GM21576 (cell line): ENCODE data around the gene FRG1.
A peak's percentile ranks its signal among the peaks of the same experiment; 100 is the strongest.
"Not testable (repeated sequence)": the region's sequence is repeated elsewhere in the genome, so short reads cannot be mapped to it uniquely, and the experiment has no call there.

Experiments used
- ATAC-seq: cut with Tn5 transposase; IDR thresholded peaks from one replicate; pipeline ENCODE4 v1.9.1; 2021; ENCODE audit warnings: mild to moderate bottlenecking, moderate library complexity; ENCODE audit not compliant: unreplicated experiment

Gene FRG1

DNA sequence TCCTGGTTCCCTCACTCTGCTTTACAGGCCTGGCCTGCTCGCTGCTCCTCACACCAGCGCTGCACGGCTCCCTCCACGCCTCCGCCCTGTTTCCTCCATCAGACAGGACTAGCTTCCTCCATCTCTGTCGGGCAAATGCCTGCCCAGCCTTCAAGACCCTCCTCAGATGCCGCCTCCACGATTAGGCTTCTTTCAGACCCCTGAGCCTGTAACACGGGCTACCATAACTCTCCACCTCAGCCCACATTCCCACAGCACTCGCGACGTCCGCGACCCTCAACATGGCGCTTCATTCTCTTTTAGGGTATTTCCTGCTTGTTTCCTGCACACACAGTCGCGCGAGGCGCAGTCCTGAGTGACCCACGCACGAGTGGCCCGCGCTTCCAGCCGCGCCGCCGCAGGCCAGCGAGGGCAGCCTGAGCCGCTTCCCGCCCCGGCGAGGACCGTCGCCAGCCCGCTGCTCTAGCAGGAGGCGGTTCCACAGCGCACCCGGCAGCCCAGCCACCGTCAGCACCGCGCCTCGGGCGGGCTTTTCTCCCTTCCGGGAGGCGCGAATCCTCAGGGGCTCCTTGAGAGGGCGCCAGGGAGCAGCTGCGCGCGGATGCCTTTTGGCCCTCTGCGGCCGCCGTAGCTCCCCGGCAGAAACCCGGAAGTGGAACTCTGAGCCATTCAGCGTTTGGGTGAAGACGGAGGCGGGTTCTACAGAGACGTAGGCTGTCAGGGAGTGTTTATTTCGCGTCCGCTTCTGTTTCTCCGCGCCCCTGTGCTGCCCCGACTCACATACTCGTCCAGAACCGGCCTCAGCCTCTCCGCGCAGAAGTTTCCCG is at the start of gene FRG1:
FRG1 (plus strand) TSS at position 695 of the 827 bp plus-strand sequence. CDS start 138 bp downstream, outside the sequence.
- ATAC-seq: peak; percentile 99

GRCh38 chr4:189897667-189898066 is 43.0 kb upstream of the FRG1 start:
- ATAC-seq: no peak

DNA sequence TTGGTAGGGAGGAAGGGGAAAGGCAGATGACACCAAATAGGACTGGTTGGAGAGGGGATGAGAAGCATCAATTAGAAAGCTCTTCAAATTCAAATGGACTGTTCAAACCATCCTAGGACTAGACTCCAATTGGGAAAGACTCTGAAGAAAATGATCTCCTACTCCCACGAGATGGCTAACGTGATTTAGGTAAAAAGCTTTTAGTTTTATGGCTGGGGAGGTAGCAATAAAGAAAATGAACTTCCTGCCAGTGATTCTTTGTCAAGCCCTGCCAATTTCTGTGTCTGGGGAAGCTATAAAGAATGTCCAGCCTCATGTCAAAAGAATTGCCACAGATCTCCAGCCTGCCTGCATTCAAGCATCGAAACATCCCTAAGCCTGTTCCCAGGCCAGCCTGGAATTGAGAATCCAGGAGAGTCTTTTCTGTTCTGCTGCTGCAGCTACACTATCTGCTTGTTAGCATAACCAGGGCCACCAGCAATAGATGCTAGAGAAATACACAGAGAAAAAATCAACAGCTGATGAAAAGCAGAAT is 41.1 kb upstream of the FRG1 start:
- ATAC-seq: not testable (repeated sequence)

DNA sequence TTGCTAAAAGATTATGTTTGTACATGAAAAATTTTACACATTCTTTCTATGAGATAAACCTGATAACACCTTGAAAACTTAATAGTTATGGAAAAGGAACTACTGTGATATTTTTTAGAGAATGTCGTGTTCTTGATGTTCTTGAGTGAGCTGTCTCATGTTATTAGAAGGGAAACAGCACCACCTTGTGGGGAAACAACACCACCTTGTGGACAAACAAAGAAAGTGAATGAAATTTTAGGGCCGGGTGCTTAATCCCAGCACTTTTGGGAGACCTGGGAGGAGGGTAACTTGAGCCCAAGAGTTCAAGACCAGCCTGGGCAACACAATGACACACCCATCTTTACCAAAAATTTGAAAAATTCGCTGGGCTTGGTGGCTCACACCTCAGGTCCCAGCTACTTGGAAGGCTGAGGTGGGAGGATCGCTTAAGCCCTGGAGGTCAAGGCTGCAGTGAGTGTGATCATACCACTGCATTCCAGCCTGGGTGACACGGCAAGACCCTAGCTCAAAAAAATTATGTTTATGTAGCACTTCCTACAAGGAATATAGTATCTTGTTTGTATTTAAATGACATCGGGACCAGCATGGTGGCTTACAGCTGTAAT is 36.1 kb upstream of the FRG1 start:
- ATAC-seq: peak; percentile 80

DNA sequence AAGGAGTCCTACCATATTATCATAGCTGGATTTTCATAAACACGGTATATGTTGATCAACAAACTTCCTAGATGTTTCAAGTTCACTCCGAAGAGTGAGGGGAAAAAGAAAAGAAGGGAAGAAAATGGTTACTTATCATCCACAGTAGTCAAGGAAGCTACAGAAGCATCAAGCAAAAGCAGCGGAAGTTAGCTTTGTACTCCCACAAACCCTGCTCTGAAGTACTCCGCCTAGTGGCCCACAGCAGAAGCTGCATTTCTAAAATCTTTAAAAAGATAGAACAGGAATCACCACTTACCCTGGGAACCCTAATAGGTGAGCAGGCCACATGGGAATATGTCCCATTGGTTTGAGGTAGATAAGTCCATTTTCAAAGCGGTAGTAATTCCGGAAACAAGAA is 28.5 kb upstream of the FRG1 start:
- ATAC-seq: no peak

- no peak for ATAC-seq
Observed at GRCh38 chr4:189917161-189917891, 23.3 kb upstream of the FRG1 start.

GRCh38 chr4:189921058-189921457 is 19.6 kb upstream of the FRG1 start:
- ATAC-seq: no peak

DNA sequence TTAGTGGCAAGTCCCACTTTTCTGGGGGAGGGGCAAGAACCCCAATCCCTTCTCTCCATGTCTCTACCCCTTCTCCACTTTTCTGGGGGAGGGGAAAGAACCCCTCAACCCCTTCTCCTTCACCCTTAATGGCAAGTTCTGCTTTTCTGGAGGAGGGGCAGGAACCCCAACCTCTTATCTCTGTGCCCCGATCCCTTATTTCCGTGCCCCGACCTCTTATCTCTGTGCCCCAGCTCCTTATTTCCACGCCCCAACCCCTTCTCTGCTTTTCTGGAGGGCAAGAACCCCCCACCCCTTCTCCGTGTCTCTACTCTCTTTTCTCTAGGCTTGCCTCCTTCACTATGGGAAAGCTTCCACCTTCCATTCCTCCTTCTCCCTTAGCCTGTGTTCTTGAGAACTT is 13.9 kb upstream of the FRG1 start:
- not testable (repeated sequence) for ATAC-seq

GRCh38 chr4:189941005-189941450 is 356 bp downstream of the FRG1 start:
- ATAC-seq: peak; percentile 41

- not testable (repeated sequence) for ATAC-seq
Observed at GRCh38 chr4:189942412-189942811, 1.7 kb downstream of the FRG1 start.

DNA sequence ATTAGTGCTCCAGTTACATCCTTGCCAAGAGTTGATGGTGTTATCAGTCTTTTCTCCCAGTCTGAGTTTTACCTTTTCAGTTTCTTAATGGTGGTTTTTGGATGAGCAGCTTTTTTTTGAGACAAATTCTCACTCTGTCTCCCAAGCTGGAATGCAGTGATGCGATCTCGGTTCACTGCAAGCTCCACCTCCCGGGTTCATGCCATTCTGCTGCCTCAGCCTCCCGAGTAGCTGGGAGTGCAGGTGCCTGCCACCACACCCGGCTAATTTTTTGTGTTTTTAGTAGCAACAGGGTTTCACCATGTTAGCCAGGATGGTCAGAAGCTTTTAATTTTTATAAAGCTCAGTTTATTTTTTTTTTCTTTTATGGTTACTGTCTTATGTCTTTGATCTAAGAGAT is 3.4 kb downstream of the FRG1 start:
- not testable (repeated sequence) for ATAC-seq

GRCh38 chr4:189946906-189947305 is 6.2 kb downstream of the FRG1 start:
- not testable (repeated sequence) for ATAC-seq

DNA sequence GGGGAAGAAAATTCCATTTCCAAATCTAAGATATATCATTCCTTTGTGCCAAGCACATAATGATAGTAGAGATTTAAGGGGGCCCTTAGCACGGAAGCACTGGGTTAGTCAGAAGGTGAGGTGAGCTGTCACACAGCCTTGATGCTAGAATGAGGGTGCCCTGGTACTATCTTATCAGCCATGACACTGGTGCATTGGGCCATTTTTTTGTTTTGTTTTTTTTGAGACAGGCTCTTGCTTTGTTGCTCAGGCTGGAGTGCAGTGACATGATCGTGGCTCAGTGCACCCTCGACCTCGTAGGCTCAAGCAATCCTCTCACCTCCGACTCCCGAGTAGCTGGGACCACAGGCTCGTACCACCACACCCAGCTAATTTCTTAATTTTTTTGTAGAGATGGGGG is 7.8 kb downstream of the FRG1 start:
- ATAC-seq: not testable (repeated sequence)

DNA sequence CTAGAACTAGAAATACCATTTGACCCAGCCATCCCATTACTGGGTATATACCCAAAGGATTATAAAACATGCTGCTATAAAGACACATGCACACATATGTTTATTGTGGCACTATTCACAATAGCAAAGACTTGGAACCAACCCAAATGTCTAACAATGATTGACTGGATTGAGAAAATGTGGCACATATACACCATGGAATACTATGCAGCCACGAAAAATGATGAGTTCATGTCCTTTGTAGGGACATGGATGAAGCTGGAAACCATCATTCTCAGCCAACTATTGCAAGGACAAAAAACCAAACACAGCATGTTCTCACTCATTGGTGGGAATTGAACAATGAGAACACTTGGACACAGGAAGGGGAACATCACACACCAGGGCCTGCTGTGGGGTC is 28.6 kb downstream of the FRG1 start:
- not testable (repeated sequence) for ATAC-seq

DNA sequence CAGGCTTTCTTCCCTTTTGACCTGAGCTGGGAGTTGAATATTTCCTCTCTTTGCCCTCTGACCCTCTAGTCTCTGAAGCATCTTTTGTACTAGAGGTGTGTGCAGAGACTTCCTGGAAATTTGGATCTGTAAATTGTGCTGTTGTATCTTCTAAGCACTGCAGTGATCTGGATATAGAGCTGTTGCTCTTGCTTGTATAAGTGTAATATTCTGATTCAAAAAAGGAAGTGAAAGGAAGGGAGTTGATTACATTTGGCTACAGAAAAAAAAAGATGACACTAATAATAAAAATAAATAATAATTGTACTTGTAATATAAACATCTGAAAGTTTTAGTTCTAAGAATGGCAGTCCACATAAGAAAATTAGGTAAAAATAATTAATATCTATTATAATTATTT is 33.0 kb downstream of the FRG1 start:
- no peak for ATAC-seq

GRCh38 chr4:189974056-189974455 is 33.4 kb downstream of the FRG1 start:
- ATAC-seq: no peak

DNA sequence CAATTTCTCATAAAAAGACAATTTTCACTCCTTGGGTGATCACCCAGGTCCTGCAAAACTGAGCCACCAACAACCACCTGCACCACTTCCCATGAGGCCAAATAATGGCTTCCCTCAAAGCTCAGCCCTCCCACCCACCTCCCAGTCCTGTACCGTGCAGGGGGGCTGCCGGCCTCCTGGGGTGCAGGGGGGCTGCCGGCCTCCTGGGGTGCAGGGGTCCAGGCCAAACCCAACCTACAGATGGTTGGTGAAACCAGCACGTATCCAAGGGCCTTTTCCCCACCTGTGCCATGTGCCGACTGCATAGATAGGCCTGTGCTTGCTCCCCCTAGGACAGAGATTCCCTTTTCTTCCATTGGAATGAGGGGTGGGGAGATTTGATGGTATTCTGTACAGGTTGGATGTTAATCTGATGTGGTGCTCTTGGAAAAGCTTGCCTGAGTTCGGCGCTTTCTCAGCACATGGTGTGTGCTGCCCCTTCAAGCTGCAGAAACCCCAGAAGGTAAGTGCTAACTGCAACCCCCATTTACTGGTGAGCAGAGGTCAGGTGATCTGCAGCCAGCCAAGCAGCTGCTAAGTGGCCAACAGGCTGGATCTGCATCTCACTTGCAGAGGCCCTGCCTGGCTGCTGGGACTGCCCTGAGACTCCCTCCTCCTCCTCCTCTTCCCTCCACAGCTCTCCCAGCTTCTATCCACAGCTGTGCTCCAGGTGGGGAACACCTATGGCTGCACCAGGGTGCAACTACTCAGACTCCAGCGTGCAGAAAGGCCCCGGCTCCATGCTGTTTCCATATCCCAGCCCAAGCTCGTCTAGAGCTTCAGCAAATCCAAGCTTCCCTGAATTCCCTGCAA is 38.8 kb downstream of the FRG1 start:
- no peak for ATAC-seq

- ATAC-seq: not testable (repeated sequence)
Observed at GRCh38 chr4:189980292-189980691, 39.6 kb downstream of the FRG1 start.

DNA sequence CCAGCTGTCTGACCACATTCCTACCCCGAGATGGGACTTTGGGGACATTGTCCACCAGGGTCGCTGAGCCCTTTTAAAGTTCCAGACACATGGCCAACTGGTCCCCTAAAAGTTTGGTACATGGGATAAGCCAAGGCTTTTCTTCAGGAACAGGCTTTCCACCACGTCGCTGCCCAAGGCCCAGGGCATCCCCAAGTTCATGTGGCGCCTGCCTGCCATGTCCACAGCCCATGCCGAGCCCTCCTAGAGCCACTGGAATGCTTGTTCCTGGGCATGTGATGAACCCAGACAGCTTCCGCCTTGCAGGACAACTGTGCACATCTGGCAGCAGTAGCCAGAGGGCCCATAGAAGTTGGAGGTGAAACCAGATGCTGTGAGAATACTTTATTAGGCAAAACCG is 41.3 kb downstream of the FRG1 start:
- no peak for ATAC-seq

GRCh38 chr4:189983916-189984526 is 43.3 kb downstream of the FRG1 start:
- ATAC-seq: not testable (repeated sequence)
